PC-9 (cell line): Measurements from ENCODE around the gene PSMB3. TPM values are rescaled to one million over a fixed set of nuclear protein-coding genes. Genes with fewer than 3 reads are reported as not detected.

Source experiments
- BruUV-seq: library from RNA; stranded (reverse); fragments of 400-500 nt; replicated peaks from 2 replicates; lab custom pipeline; 2021; lab: Mats Ljungman, UMichigan
- CTCF ChIA-PET: fragments of 300-600 bp; sonication (Branson Sonifier 250); formaldehyde crosslinking; loops from one replicate; lab custom pipeline; 2022; ENCODE audit warnings: antibody characterized with exemption; lab: Charles Lee
- POLR2A ChIA-PET: fragments of 300-600 bp; sonication (Branson Sonifier 250); formaldehyde crosslinking; loops from one replicate; lab custom pipeline; 2022; ENCODE audit warnings: antibody characterized with exemption; ENCODE audit not compliant: unreplicated experiment; lab: Charles Lee
- DNase-seq, 2 experiments: peaks; one replicate each; pipeline versions ENCODE4 v3.0.0 to v3.0.0-alpha.2; 2015 to 2022; ENCODE audit warnings: mixed read lengths in 1 of 2
- H2AFZ ChIP-seq: fragments of 200-600 bp; sonication (generic); 2 replicates; pipeline ENCODE4 v1.8.1; 2017; ENCODE audit warnings: antibody characterized with exemption
- H3F3A ChIP-seq: fragments of 200-600 bp; sonication (generic); 2 replicates; pipeline ENCODE4 v1.8.1; 2017; ENCODE audit warnings: antibody characterized with exemption, mild to moderate bottlenecking, low read depth; ENCODE audit not compliant: insufficient read depth
- H3K27ac ChIP-seq: fragments of 200-600 bp; sonication (generic); 2 replicates; pipeline ENCODE4 v1.6.1; 2016; ENCODE audit warnings: mixed run types
- H3K27me3 ChIP-seq: fragments of 200-600 bp; sonication (generic); 2 replicates; pipeline ENCODE4 v1.6.1; 2016; ENCODE audit warnings: low read depth, mixed run types; ENCODE audit not compliant: insufficient read depth
- H3K36me3 ChIP-seq: fragments of 200-600 bp; sonication (generic); 2 replicates; pipeline ENCODE4 v1.6.1; 2016; ENCODE audit warnings: low read depth, mixed run types
- H3K4me1 ChIP-seq: fragments of 200-600 bp; sonication (generic); replicated peaks from 2 replicates; pipeline ENCODE4 v1.6.1; 2016; ENCODE audit warnings: mixed run types; ENCODE audit not compliant: insufficient read depth
- H3K4me2 ChIP-seq: fragments of 200-600 bp; sonication (generic); 2 replicates; pipeline ENCODE4 v1.6.1; 2017; ENCODE audit warnings: mixed run types
- H3K4me3 ChIP-seq: fragments of 200-600 bp; sonication (generic); 2 replicates; pipeline ENCODE4 v1.6.1; 2016; ENCODE audit warnings: mixed run types
- H3K79me2 ChIP-seq: fragments of 200-600 bp; sonication (generic); 2 replicates; pipeline ENCODE4 v1.6.1; 2017; ENCODE audit warnings: low read depth, mixed run types
- H3K9me2 ChIP-seq: fragments of 200-600 bp; sonication (generic); 2 replicates; pipeline ENCODE4 v1.8.1; 2017; ENCODE audit warnings: mild to moderate bottlenecking; ENCODE audit not compliant: insufficient read depth
- H3K9me3 ChIP-seq: fragments of 200-600 bp; sonication (generic); 2 replicates; pipeline ENCODE4 v1.8.1; 2016; ENCODE audit warnings: low read depth; ENCODE audit not compliant: insufficient read depth
- H4K20me1 ChIP-seq: fragments of 200-600 bp; sonication (generic); 2 replicates; pipeline ENCODE4 v1.8.1; 2017; ENCODE audit not compliant: insufficient read depth
- CTCF ChIP-seq: fragments of 200-600 bp; sonication (generic); conservative IDR thresholded peaks from 2 replicates; pipeline ENCODE4 v1.6.1; 2017; ENCODE audit warnings: mixed run types, antibody characterized with exemption, mild to moderate bottlenecking, moderate library complexity
- EZH2 ChIP-seq: fragments of 200-600 bp; sonication (generic); IDR thresholded peaks from 2 replicates; pipeline ENCODE4 v1.8.0; 2017; ENCODE audit warnings: antibody characterized with exemption, low read depth
- intact Hi-C: fragments of 100-400 bp; cut with micrococcal nuclease; formaldehyde crosslinking; loops from one replicate; pipeline ENCODE4 v1.10.0; 2022; ENCODE audit not compliant: unreplicated experiment
- total RNA-seq: library from RNA; stranded (reverse); gene quantifications from 2 replicates; pipeline ENCODE4 v1.2.3, GENCODE V29; 2021

PSMB3 gene
- total RNA-seq, 1 experiment from 2014 or later: 262 TPM

DNA sequence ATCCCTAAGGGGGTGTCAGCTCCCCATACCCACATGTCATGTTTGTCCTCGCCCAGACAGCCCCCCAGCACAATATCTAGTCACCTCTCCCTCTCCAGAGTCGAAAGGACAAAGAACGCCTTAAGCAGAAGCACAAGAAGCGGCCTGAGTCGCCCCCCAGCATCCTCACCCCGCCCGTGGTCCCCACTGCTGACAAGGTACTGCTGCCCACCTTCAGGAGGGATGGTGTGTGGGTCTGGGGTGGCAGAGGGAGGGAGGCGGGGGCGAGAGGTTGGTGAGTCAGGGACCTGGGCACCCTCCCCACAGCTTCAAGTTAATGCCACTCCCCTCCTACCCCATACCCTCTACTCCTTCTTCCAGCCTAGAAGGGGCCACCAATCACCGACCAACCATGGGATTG is 39.9 kb upstream of the PSMB3 start:
- H3K27ac ChIP-seq: no peak overlapping the region
- peaks cover 16% of the 10 kb centered on the region for H3K79me2 ChIP-seq
- ChIA-PET POLR2A (no interaction called here), CTCF (no interaction called here)
- peaks cover 19% of the 10 kb centered on the region for H4K20me1 ChIP-seq
- H3K36me3 ChIP-seq: peaks cover 21% of the 10 kb centered on the region
- no peak overlapping the region for H3K4me2 ChIP-seq
- peaks cover 30% of the 10 kb centered on the region; the same call in 1 of the 2 replicates for H3F3A ChIP-seq
- intact Hi-C loops: no loop called here
- TF ChIP-seq EZH2 (no peak), CTCF (no peak)
- no peak for DNase-seq
- no TSS peak for BruUV-seq
- H3K9me3 ChIP-seq: no peaks in the 10 kb centered on the region
- no peaks in the 10 kb centered on the region for H3K4me1 ChIP-seq
- H3K27me3 ChIP-seq: no peaks in the 10 kb centered on the region
- H2AFZ ChIP-seq: no peak overlapping the region
- H3K4me3 ChIP-seq: no peak overlapping the region
- H3K9me2 ChIP-seq: no peaks in the 10 kb centered on the region

GRCh38 chr17:38713456-38714075 is 39.0 kb upstream of the PSMB3 start:
- Histone ChIP-seq H3K9me2 (no peaks in the 10 kb centered on the region), H2AFZ (no peak overlapping the region), H3K4me3 (no peak overlapping the region), H3K36me3 (peaks cover 12% of the 10 kb centered on the region), H3K4me2 (no peak overlapping the region), H3F3A (peaks cover 30% of the 10 kb centered on the region; the same call in 1 of the 2 replicates), H3K4me1 (no peaks in the 10 kb centered on the region), H3K9me3 (no peaks in the 10 kb centered on the region), H3K27me3 (no peaks in the 10 kb centered on the region), H3K79me2 (peaks cover 6% of the 10 kb centered on the region; the same call in 1 of the 2 replicates), H3K27ac (no peak overlapping the region), H4K20me1 (peaks cover 14% of the 10 kb centered on the region)
- CTCF ChIA-PET: no interaction called here
- no TSS peak for BruUV-seq
- DNase-seq: no peak
- no peak for TF ChIP-seq EZH2
- no peak for TF ChIP-seq CTCF
- POLR2A ChIA-PET: no interaction called here
- intact Hi-C loops: no loop called here

DNA sequence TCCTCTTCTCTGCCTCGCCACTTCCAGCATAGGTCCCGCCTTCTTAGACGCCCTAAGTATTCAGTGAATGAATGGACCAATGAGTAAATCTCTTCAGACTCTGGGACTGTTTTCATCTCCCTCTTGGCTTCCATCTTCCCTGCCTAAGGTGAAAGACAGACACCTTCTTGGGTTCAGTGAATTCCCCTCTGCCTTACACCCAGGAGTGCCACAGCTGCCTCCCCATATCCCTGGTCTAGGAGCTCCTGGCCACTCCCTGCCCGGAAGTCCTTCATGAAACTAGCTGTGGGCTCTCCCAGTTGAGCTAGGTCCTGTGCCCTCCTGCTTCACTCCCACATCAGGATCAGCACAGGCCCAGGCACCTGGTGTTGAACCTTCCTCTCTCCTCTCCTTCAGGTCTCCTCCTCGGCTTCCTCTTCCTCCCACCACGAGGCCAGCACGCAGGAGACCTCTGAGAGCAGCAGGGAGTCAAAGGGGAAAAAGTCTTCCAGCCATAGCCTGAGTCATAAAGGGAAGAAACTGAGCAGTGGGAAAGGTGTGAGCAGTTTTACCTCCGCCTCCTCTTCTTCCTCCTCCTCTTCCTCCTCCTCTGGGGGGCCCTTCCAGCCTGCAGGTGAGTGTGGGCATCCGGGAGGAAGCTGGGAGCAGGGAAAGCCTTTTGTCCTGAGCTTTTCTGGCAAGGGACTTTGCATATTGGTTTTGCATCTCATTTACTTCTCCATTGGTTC is 37.2 kb upstream of the PSMB3 start:
- Histone ChIP-seq H3F3A (peaks cover 33% of the 10 kb centered on the region; the same call in 1 of the 2 replicates), H3K4me2 (no peak overlapping the region), H4K20me1 (peaks cover 7% of the 10 kb centered on the region), H3K9me2 (no peaks in the 10 kb centered on the region), H3K4me3 (no peak overlapping the region), H3K27ac (no peak overlapping the region), H3K9me3 (no peaks in the 10 kb centered on the region), H3K27me3 (no peaks in the 10 kb centered on the region), H2AFZ (no peak overlapping the region), H3K79me2 (no peaks in the 10 kb centered on the region; the same call in 1 of the 2 replicates), H3K4me1 (no peaks in the 10 kb centered on the region), H3K36me3 (peaks cover 6% of the 10 kb centered on the region; the same call in 1 of the 2 replicates)
- POLR2A ChIA-PET: interaction anchor here (0.6 kb wide), 1 partner anchor 36 kb away, joined by 3 read pairs; no protein-coding TSS in a partner anchor
- no TSS peak for BruUV-seq
- TF ChIP-seq EZH2: no peak
- no peak for TF ChIP-seq CTCF
- CTCF ChIA-PET: no interaction called here
- intact Hi-C loops: no loop called here
- DNase-seq: no peak
